Smooth muscle cell (in vitro differentiated cells): Measurements from ENCODE around the gene TRAF3IP3. TPM values are rescaled to one million over a fixed set of nuclear protein-coding genes. Genes with fewer than 3 reads are reported as not detected.
A peak's percentile ranks its signal among the peaks of the same experiment; 100 is the strongest.

Source experiments
- DNase-seq: peaks from one replicate; lab custom pipeline; 2025; ENCODE audit not compliant: unreplicated experiment; lab: John Stamatoyannopoulos, UW
- H2AFZ ChIP-seq: fragments of 200-600 bp; sonication (generic); 2 replicates; pipeline ENCODE4 v1.6.0; 2016; ENCODE audit warnings: antibody characterized with exemption, low read depth, mild to moderate bottlenecking
- H3F3A ChIP-seq: fragments of 200-600 bp; sonication (generic); 2 replicates; pipeline ENCODE4 v1.6.0; 2017; ENCODE audit warnings: antibody characterized with exemption, low read depth
- H3K27ac ChIP-seq: fragments of 200-600 bp; sonication (generic); 2 replicates; pipeline ENCODE4 v1.5.1; 2016; ENCODE audit warnings: low read depth, mild to moderate bottlenecking
- H3K27me3 ChIP-seq: fragments of 200-600 bp; sonication (generic); 2 replicates; pipeline ENCODE4 v1.6.1; 2016; ENCODE audit warnings: low read depth, mild to moderate bottlenecking
- H3K36me3 ChIP-seq: fragments of 200-600 bp; sonication (generic); 2 replicates; pipeline ENCODE4 v1.5.1; 2016; ENCODE audit warnings: low read depth
- H3K4me1 ChIP-seq: fragments of 200-600 bp; sonication (generic); 2 replicates; pipeline ENCODE4 v1.5.1; 2016; ENCODE audit warnings: low read depth
- H3K4me2 ChIP-seq: fragments of 200-600 bp; sonication (generic); 2 replicates; pipeline ENCODE4 v1.6.0; 2016; ENCODE audit warnings: mild to moderate bottlenecking
- H3K4me3 ChIP-seq: fragments of 200-600 bp; sonication (generic); 2 replicates; pipeline ENCODE4 v1.5.1; 2016; ENCODE audit warnings: mild to moderate bottlenecking
- H3K79me2 ChIP-seq: fragments of 200-600 bp; sonication (generic); 2 replicates; pipeline ENCODE4 v1.6.0; 2016; ENCODE audit warnings: low read depth, mild to moderate bottlenecking
- H3K9ac ChIP-seq: fragments of 200-600 bp; sonication (generic); 2 replicates; pipeline ENCODE4 v1.6.0; 2016; ENCODE audit warnings: low read depth
- H3K9me3 ChIP-seq: fragments of 200-600 bp; sonication (generic); replicated peaks from 2 replicates; pipeline ENCODE4 v1.5.1; 2016; ENCODE audit warnings: low read depth
- H4K20me1 ChIP-seq: fragments of 200-600 bp; sonication (generic); 2 replicates; pipeline ENCODE4 v1.6.0; 2016; ENCODE audit warnings: low read depth
- CTCF ChIP-seq: fragments of 200-600 bp; sonication (generic); IDR thresholded peaks from 2 replicates; pipeline ENCODE4 v1.5.1; 2017; ENCODE audit warnings: borderline replicate concordance, mild to moderate bottlenecking, antibody characterized with exemption; ENCODE audit not compliant: insufficient read depth, poor library complexity, severe bottlenecking
- WGBS: methylation state at CpG from one replicate; pipeline ENCODE4 v1.1.7; 2016; ENCODE audit warnings: low lambda C conversion rate; 5-methylcytosine and 5-hydroxymethylcytosine counted together
- polyA plus RNA-seq: library from polyadenylated mRNA; unstranded; fragments of >200 nt; fragmentation: Nextera tagmentation; extraction: Ambion mirVana; gene quantifications from 2 replicates; pipeline ENCODE4 v1.2.1, GENCODE V29; 2016
- total RNA-seq: library from RNA; depleted of rRNA; stranded (reverse); fragments of >200 nt; gene quantifications from 2 replicates; pipeline ENCODE4 v1.2.3, GENCODE V29; 2014

Gene TRAF3IP3
- total and polyA plus RNA-seq, 2 experiments from 2014 or later = 0.04 TPM; not detected in 1

- H3K79me2 ChIP-seq = no peaks in the 10 kb centered on the region
- no peak for TF ChIP-seq CTCF
- H3F3A ChIP-seq = peaks cover under 1% of the 10 kb centered on the region
- no peaks in the 10 kb centered on the region for H3K4me1 ChIP-seq
- H3K4me2 ChIP-seq = no peak overlapping the region
- no peak overlapping the region for H3K4me3 ChIP-seq
- H4K20me1 ChIP-seq = no peaks in the 10 kb centered on the region
- peaks cover 4% of the 10 kb centered on the region for H3K27me3 ChIP-seq
- H3K27ac ChIP-seq = no peak overlapping the region
- H2AFZ ChIP-seq = no peak overlapping the region
- H3K9ac ChIP-seq = no peak overlapping the region
- H3K9me3 ChIP-seq = no peaks in the 10 kb centered on the region
- H3K36me3 ChIP-seq = no peaks in the 10 kb centered on the region
- DNase-seq = no peak
These were observed 40.5 kb upstream of the TRAF3IP3 start for GRCh38 chr1:209715314-209715713.

GRCh38 chr1:209717818-209718217 lies 38.0 kb upstream of the TRAF3IP3 start:
- Histone ChIP-seq H3K4me3 (no peak overlapping the region), H3K4me2 (no peak overlapping the region), H3K9me3 (no peaks in the 10 kb centered on the region), H3K36me3 (no peaks in the 10 kb centered on the region), H4K20me1 (no peaks in the 10 kb centered on the region), H3K27me3 (no peaks in the 10 kb centered on the region), H3K27ac (no peak overlapping the region), H3K79me2 (no peaks in the 10 kb centered on the region), H3K9ac (no peak overlapping the region), H3F3A (peaks cover 5% of the 10 kb centered on the region), H2AFZ (no peak overlapping the region), H3K4me1 (peaks cover 5% of the 10 kb centered on the region)
- DNase-seq = no peak
- no peak for TF ChIP-seq CTCF
- WGBS = 66% methylated on average over 2 of the region's 2 CpGs

GRCh38 chr1:209720326-209720725 lies 35.5 kb upstream of the TRAF3IP3 start:
- 83% methylated on average over 4 of the region's 4 CpGs for WGBS

More at GRCh38 chr1:209720326-209720725, 35.5 kb upstream of the TRAF3IP3 start:
- Histone ChIP-seq H3K27ac (peak overlapping the region; percentile 33), H3K9me3 (no peaks in the 10 kb centered on the region), H3K27me3 (no peaks in the 10 kb centered on the region), H3K4me3 (no peak overlapping the region), H4K20me1 (no peaks in the 10 kb centered on the region), H3F3A (peaks cover 5% of the 10 kb centered on the region), H3K4me2 (no peak overlapping the region), H3K79me2 (no peaks in the 10 kb centered on the region), H3K9ac (no peak overlapping the region), H3K36me3 (no peaks in the 10 kb centered on the region), H3K4me1 (peaks cover 5% of the 10 kb centered on the region), H2AFZ (no peak overlapping the region)
- no peak for TF ChIP-seq CTCF
- DNase-seq = no peak
